HepG2 (cell line): ENCODE data around the gene IP6K3. TPM values are rescaled to one million over a fixed set of nuclear protein-coding genes. Genes with fewer than 3 reads are reported as not detected.
A peak's percentile ranks its signal among the peaks of the same experiment; 100 is the strongest.

ENCODE experiments used
- MAFF ChIP-seq: IDR thresholded peaks from 2 replicates; pipeline ENCODE4 v1.6.1; 2011; ENCODE audit warnings: low read depth, low read length, improper control_type of control experiment
- RXRB ChIP-seq: IDR thresholded peaks from 2 replicates; pipeline ENCODE4 v1.6.1; 2016; ENCODE audit warnings: borderline replicate concordance, missing genetic modification reagents, missing compliant biosample characterization
- SIX4 ChIP-seq: sonication (generic); formaldehyde crosslinking; IDR thresholded peaks from 2 replicates; pipeline ENCODE4 v1.4.0; 2020; ENCODE audit warnings: missing genetic modification reagents
- SKI ChIP-seq: fragments of 450-650 bp; IDR thresholded peaks from one replicate; pipeline ENCODE4 v1.6.1; 2018; ENCODE audit warnings: mild to moderate bottlenecking; ENCODE audit not compliant: partially characterized antibody
- TOPORS ChIP-seq: sonication (generic); formaldehyde crosslinking; IDR thresholded peaks from 2 replicates; pipeline ENCODE4 v1.8.0; 2023; ENCODE audit warnings: mild to moderate bottlenecking, missing genetic modification reagents
- TRIM24 ChIP-seq: sonication (generic); formaldehyde crosslinking; IDR thresholded peaks from 2 replicates; pipeline ENCODE4 v1.8.0; 2022; ENCODE audit warnings: mild to moderate bottlenecking, missing genetic modification reagents
- ZBTB49 ChIP-seq: sonication (generic); formaldehyde crosslinking; IDR thresholded peaks from 2 replicates; pipeline ENCODE4 v1.4.0; 2020; ENCODE audit warnings: missing genetic modification reagents, borderline replicate concordance
- ZFP41 ChIP-seq: sonication (generic); formaldehyde crosslinking; IDR thresholded peaks from 2 replicates; pipeline ENCODE4 v1.4.0; 2020; ENCODE audit warnings: mild to moderate bottlenecking, missing genetic modification reagents, borderline replicate concordance
- ZFY ChIP-seq: sonication (generic); formaldehyde crosslinking; IDR thresholded peaks from 2 replicates; pipeline ENCODE4 v1.4.0; 2020; ENCODE audit warnings: missing genetic modification reagents
- ZNF33A ChIP-seq: sonication (generic); formaldehyde crosslinking; IDR thresholded peaks from 2 replicates; pipeline ENCODE4 v1.5.1; 2020; ENCODE audit warnings: missing genetic modification reagents, mild to moderate bottlenecking, moderate library complexity, borderline replicate concordance
- ZNF446 ChIP-seq: sonication (generic); formaldehyde crosslinking; IDR thresholded peaks from 2 replicates; pipeline ENCODE4 v1.5.0; 2020; ENCODE audit warnings: mild to moderate bottlenecking, missing genetic modification reagents
- ZNF570 ChIP-seq: sonication (generic); formaldehyde crosslinking; IDR thresholded peaks from 2 replicates; pipeline ENCODE4 v1.4.0; 2020; ENCODE audit warnings: mild to moderate bottlenecking, missing genetic modification reagents, borderline replicate concordance
- ZNF660 ChIP-seq: sonication (generic); formaldehyde crosslinking; IDR thresholded peaks from 2 replicates; pipeline ENCODE4 v1.5.1; 2020; ENCODE audit warnings: mild to moderate bottlenecking, low read depth, missing genetic modification reagents, borderline replicate concordance
- ZNF766 ChIP-seq: sonication (generic); formaldehyde crosslinking; IDR thresholded peaks from 2 replicates; pipeline ENCODE4 v1.5.0; 2020; ENCODE audit warnings: missing genetic modification reagents, borderline replicate concordance
- ZNF776 ChIP-seq: sonication (generic); formaldehyde crosslinking; IDR thresholded peaks from 2 replicates; pipeline ENCODE4 v1.4.0; 2020; ENCODE audit warnings: mild to moderate bottlenecking, missing genetic modification reagents
- polyA plus RNA-seq, 8 experiments: library from polyadenylated mRNA; depleted of rRNA in 3 of 8; stranded (reverse) in 7 of 8; unstranded in 1 of 8; fragments of >200 nt; fragmentation: Illumina TruSeq in 4 of 8; extraction: Trizol in 4 of 8; gene quantifications; 2 replicates each; pipeline versions ENCODE4 v1.2.1 to v1.2.3, GENCODE V29; 2011 to 2016; ENCODE audit warnings: low read depth in 4 of 8, missing spikeins in 1 of 8, mixed read lengths in 1 of 8; ENCODE audit not compliant: insufficient read depth in 1 of 8
- total RNA-seq, 5 experiments: library from RNA; depleted of rRNA; stranded (reverse); fragments of >200 nt; fragmentation: Illumina TruSeq; extraction: Trizol; gene quantifications; 2 replicates each; pipeline ENCODE4 v1.2.3, GENCODE V29; 2016; ENCODE audit warnings: low read depth in 1 of 5
- TF ChIP-seq, protein P1 (sequence below), 2 experiments: sonication (generic) in 1 of 2; formaldehyde crosslinking in 1 of 2; IDR thresholded peaks; 2 replicates each; pipeline versions ENCODE4 v1.4.0 to v1.6.1; 2016 to 2020; ENCODE audit warnings: borderline replicate concordance in 1 of 2, low read depth in 1 of 2, mild to moderate bottlenecking in 1 of 2, missing genetic modification reagents in 1 of 2
- TF ChIP-seq, protein P2 (sequence below): sonication (generic); formaldehyde crosslinking; IDR thresholded peaks from 2 replicates; pipeline ENCODE4 v1.4.0; 2020; ENCODE audit warnings: missing genetic modification reagents; ENCODE audit errors: not compliant biosample characterization
- TF ChIP-seq, protein P3 (sequence below): sonication (generic); formaldehyde crosslinking; IDR thresholded peaks from 2 replicates; pipeline ENCODE4 v1.4.0; 2020; ENCODE audit warnings: mild to moderate bottlenecking, missing genetic modification reagents, borderline replicate concordance

IP6K3 gene
- total and polyA plus RNA-seq, 2 of the 13 experiments (the other 11 are each of a cell fraction or from before 2014, with no cell fraction given), result 0.11 to 0.18 TPM

DNA sequence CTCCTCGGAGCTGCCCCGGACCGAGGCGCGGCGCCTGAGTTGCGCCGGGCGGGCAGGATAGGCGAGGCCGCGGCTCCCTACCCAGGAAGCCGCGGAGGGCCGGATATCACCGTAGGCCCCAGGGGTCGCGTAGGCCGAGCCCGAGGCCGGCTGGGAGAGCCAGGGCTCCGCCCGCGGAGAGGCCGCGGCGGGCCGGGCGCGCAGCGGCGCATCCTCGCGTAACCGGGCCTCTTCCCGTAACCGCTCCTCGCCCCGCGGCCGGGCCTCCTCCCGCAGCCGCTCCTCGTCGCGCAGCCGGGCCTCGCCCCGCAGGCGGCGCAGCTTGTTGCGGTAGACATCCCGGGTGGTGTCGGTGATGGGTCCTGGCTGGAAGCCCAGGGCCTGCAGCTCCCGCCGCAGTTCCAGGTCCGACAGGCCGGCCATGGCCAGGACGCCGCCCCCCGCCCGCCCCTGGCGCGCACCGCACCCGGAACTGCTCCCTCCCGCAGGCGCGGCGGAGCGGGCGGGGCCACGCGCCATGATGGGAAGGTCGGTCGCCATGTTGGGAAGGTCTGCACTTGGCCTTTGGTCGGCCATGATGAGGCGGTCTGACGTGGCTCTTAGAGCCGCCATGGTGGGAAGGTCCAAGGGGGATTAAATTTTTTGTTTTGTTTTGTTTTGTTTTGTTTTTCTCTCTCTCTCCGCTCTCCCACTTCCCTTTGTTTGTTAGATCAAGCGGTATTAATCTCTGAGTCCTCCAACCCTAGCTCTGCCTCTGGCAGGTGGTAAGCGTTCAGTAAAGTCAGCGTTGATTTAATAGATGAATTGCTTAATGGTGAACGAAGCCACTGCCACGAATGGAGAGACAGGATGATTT is 42.2 kb upstream of the IP6K3 start, which contains the start of gene LEMD2 (continued):
- TF ChIP-seq, protein P1, sequence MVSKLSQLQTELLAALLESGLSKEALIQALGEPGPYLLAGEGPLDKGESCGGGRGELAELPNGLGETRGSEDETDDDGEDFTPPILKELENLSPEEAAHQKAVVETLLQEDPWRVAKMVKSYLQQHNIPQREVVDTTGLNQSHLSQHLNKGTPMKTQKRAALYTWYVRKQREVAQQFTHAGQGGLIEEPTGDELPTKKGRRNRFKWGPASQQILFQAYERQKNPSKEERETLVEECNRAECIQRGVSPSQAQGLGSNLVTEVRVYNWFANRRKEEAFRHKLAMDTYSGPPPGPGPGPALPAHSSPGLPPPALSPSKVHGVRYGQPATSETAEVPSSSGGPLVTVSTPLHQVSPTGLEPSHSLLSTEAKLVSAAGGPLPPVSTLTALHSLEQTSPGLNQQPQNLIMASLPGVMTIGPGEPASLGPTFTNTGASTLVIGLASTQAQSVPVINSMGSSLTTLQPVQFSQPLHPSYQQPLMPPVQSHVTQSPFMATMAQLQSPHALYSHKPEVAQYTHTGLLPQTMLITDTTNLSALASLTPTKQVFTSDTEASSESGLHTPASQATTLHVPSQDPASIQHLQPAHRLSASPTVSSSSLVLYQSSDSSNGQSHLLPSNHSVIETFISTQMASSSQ (IDR thresholded peaks at IDR 0.05; ENCODE audit: low read depth), result no peak; the same call in 1 of the 2 replicates
- TF ChIP-seq, protein P1 (CRISPR knock-in tag; IDR thresholded peaks at IDR 0.05; ENCODE audit: borderline replicate concordance), result peak; percentile 76; the same call in 1 of the 2 replicates
- TF ChIP-seq MAFF, result no peak
- TF ChIP-seq SKI, result peak; percentile 71
- peak; percentile 88 for TF ChIP-seq ZNF776 (CRISPR knock-in tag)
- TF ChIP-seq ZFP41 (CRISPR knock-in tag), result no peak
- TF ChIP-seq, protein P2, sequence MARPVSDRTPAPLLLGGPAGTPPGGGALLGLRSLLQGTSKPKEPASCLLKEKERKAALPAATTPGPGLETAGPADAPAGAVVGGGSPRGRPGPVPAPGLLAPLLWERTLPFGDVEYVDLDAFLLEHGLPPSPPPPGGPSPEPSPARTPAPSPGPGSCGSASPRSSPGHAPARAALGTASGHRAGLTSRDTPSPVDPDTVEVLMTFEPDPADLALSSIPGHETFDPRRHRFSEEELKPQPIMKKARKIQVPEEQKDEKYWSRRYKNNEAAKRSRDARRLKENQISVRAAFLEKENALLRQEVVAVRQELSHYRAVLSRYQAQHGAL (CRISPR knock-in tag), result no peak
- no peak for TF ChIP-seq ZNF660 (CRISPR knock-in tag)
- TF ChIP-seq ZFY (CRISPR knock-in tag), result peak; percentile 99
- peak; percentile 56; the same call in 1 of the 2 replicates for TF ChIP-seq SIX4 (CRISPR knock-in tag)
- TF ChIP-seq ZNF570 (CRISPR knock-in tag), result no peak; the same call in 1 of the 2 replicates
- no peak for TF ChIP-seq ZNF33A (CRISPR knock-in tag)
- peak; percentile 95; the same call in 1 of the 2 replicates for TF ChIP-seq ZNF766 (CRISPR knock-in tag)
- TF ChIP-seq TOPORS (CRISPR knock-in tag), result peak; percentile 23; the same call in 1 of the 2 replicates
- TF ChIP-seq ZNF446 (CRISPR knock-in tag), result no peak
- no peak for TF ChIP-seq TRIM24 (CRISPR knock-in tag)
- peak; percentile 49; the same call in 1 of the 2 replicates for TF ChIP-seq ZBTB49 (CRISPR knock-in tag)
- TF ChIP-seq RXRB, result peak; percentile 64
- TF ChIP-seq, protein P3, sequence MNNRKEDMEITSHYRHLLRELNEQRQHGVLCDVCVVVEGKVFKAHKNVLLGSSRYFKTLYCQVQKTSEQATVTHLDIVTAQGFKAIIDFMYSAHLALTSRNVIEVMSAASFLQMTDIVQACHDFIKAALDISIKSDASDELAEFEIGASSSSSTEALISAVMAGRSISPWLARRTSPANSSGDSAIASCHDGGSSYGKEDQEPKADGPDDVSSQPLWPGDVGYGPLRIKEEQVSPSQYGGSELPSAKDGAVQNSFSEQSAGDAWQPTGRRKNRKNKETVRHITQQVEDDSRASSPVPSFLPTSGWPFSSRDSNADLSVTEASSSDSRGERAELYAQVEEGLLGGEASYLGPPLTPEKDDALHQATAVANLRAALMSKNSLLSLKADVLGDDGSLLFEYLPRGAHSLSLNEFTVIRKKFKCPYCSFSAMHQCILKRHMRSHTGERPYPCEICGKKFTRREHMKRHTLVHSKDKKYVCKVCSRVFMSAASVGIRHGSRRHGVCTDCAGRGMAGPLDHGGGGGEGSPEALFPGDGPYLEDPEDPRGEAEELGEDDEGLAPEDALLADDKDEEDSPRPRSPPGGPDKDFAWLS, result 0 out of 2 replicates have a peak, but pooled peaks have one; percentile 23
